ENCODE results near the gene OR51F2.

DNA sequence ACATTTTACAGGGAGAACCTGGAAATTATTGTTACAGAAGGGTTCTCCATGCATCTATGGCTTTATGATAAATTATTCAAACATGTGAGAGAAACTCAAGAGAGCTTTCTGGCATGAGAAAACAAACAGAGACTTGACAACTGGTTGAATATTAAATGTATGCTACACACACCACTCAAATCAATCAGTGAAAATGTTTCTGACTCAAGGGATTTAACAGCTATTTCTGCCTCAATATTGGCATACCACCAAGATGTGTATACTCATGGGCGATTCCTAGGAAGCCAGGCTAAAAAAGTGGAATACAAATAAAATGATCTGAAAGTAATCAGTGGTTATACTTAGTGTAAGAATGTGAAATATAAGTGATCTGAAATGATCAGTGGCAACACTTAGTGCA, 44.7 kb downstream of the OR51F2 start:
- TF ChIP-seq CTCF (IDR thresholded peaks at IDR 0.05 in 4 of 5, conservative IDR thresholded peaks at IDR 0.05 in 1 of 5) (no peak), POLR2A (IDR thresholded peaks at IDR 0.05) (no peak)
